Measurements from ENCODE around the gene DCBLD1.

DNA sequence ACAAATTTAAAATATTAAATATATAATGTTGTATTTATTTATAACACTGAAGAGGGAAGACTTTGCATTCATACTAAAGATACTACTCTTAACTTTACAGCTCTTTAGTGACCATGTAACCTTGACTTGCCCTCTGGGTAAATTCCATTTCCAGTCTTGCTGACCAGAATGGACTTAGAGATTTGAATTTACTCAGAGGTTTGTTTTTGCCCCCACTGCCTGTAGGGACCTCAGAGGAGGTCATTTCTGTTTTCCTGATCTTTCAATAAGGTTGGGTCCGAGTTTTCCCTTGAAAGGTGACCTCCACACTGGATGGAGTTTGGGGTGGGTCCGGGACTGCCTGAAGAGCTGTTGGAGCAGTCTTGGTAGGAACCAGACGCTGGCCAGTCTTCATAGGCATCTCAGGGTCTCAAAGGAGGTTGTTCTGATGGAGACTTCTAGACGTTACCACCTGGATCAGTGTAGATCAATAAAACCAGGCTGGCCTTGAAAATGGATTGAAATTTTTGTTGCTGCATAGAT lies 26.0 kb downstream of the DCBLD1 start:
- TF ChIP-seq POLR2AphosphoS5 (IDR thresholded peaks at IDR 0.05; ENCODE audit: insufficient read depth in 1 of 2, low read depth in 1 of 2) (no peak), POLR2A (IDR thresholded peaks at IDR 0.05) (no peak)
- TF ChIP-seq, protein P1, sequence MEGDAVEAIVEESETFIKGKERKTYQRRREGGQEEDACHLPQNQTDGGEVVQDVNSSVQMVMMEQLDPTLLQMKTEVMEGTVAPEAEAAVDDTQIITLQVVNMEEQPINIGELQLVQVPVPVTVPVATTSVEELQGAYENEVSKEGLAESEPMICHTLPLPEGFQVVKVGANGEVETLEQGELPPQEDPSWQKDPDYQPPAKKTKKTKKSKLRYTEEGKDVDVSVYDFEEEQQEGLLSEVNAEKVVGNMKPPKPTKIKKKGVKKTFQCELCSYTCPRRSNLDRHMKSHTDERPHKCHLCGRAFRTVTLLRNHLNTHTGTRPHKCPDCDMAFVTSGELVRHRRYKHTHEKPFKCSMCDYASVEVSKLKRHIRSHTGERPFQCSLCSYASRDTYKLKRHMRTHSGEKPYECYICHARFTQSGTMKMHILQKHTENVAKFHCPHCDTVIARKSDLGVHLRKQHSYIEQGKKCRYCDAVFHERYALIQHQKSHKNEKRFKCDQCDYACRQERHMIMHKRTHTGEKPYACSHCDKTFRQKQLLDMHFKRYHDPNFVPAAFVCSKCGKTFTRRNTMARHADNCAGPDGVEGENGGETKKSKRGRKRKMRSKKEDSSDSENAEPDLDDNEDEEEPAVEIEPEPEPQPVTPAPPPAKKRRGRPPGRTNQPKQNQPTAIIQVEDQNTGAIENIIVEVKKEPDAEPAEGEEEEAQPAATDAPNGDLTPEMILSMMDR (IDR thresholded peaks at IDR 0.05) = no peak
